DND-41 (cell line): Measurements from ENCODE around the gene TRIM4.

ENCODE experiments used
- ATAC-seq: fragments of 200-7000 bp; cut with Tn5 transposase; 3 replicates; pipeline ENCODE4 v1.9.1; 2021; ENCODE audit warnings: low read depth; ENCODE audit not compliant: insufficient read depth
- DNase-seq: peaks from one replicate; pipeline ENCODE4 v3.0.0-alpha.2; 2020
- H2AFZ ChIP-seq: 2 replicates; pipeline ENCODE4 v1.6.0; 2012; ENCODE audit warnings: low read depth, low read length
- H3K27ac ChIP-seq: 2 replicates; pipeline ENCODE4 v1.5.1; 2012; ENCODE audit warnings: low read length, inconsistent platforms
- H3K27me3 ChIP-seq: fragments of 200-600 bp; sonication (generic); 2 replicates; pipeline ENCODE4 v1.6.0; 2012; ENCODE audit warnings: low read length, mild to moderate bottlenecking, inconsistent platforms; ENCODE audit not compliant: insufficient read depth, poor library complexity
- H3K36me3 ChIP-seq: 2 replicates; pipeline ENCODE4 v1.5.1; 2012; ENCODE audit warnings: low read length, inconsistent platforms; ENCODE audit not compliant: insufficient read depth
- H3K4me1 ChIP-seq: 2 replicates; pipeline ENCODE4 v1.5.1; 2012; ENCODE audit warnings: mild to moderate bottlenecking, low read length; ENCODE audit not compliant: insufficient read depth
- H3K4me2 ChIP-seq: 2 replicates; pipeline ENCODE4 v1.6.0; 2012; ENCODE audit warnings: mild to moderate bottlenecking, moderate library complexity, low read length, inconsistent platforms; ENCODE audit not compliant: insufficient read depth
- H3K4me3 ChIP-seq, 2 experiments: fragments of 200-600 bp in 1 of 2; shearing (Covaris generic) in 1 of 2; 2 replicates each; pipeline ENCODE4 v1.5.1; 2012 to 2016; ENCODE audit warnings: inconsistent platforms in 2 of 2, low read length in 2 of 2, mild to moderate bottlenecking in 2 of 2, low read depth in 1 of 2, moderate library complexity in 1 of 2
- H3K79me2 ChIP-seq: 2 replicates; pipeline ENCODE4 v1.6.0; 2012; ENCODE audit warnings: low read length, inconsistent platforms; ENCODE audit not compliant: insufficient read depth
- H3K9ac ChIP-seq: 2 replicates; pipeline ENCODE4 v1.6.0; 2012; ENCODE audit warnings: low read depth, mild to moderate bottlenecking, inconsistent platforms, low read length, moderate library complexity
- H3K9me3 ChIP-seq: 2 replicates; pipeline ENCODE4 v1.5.1; 2012; ENCODE audit warnings: low read length, moderate library complexity, mild to moderate bottlenecking, inconsistent platforms; ENCODE audit not compliant: insufficient read depth, severe bottlenecking
- H4K20me1 ChIP-seq: 2 replicates; pipeline ENCODE4 v1.6.0; 2012; ENCODE audit warnings: low read length; ENCODE audit not compliant: insufficient read depth
- CTCF ChIP-seq: IDR thresholded peaks from 2 replicates; pipeline ENCODE4 v1.5.1; 2012; ENCODE audit warnings: borderline replicate concordance, low read length, moderate library complexity, mild to moderate bottlenecking; ENCODE audit not compliant: poor library complexity, severe bottlenecking; ENCODE audit errors: extremely low read depth
- EZH2 ChIP-seq: IDR thresholded peaks from 3 replicates; pipeline ENCODE4 v1.6.1; 2012; ENCODE audit warnings: borderline replicate concordance, low read depth, mild to moderate bottlenecking, moderate library complexity, low read length, inconsistent platforms; ENCODE audit not compliant: severe bottlenecking

Gene TRIM4

GRCh38 chr7:99947608-99948007 is 28.3 kb upstream of the TRIM4 start:
- H4K20me1 ChIP-seq: no peaks in the 10 kb centered on the region
- no peak for ATAC-seq
- no peaks in the 10 kb centered on the region for H3K36me3 ChIP-seq
- TF ChIP-seq CTCF (no peak), EZH2 (no peak)
- H3K9me3 ChIP-seq: no peaks in the 10 kb centered on the region
- DNase-seq: no peak
- H3K4me3 ChIP-seq: no peak overlapping the region
- H3K27me3 ChIP-seq: no peaks in the 10 kb centered on the region
- no peak overlapping the region for H3K9ac ChIP-seq
- H3K4me2 ChIP-seq: no peak overlapping the region
- peak overlapping the region; percentile 24; the same call in 1 of the 2 replicates for H2AFZ ChIP-seq
- no peak overlapping the region for H3K27ac ChIP-seq
- H3K79me2 ChIP-seq: no peaks in the 10 kb centered on the region
- no peaks in the 10 kb centered on the region for H3K4me1 ChIP-seq

GRCh38 chr7:99944497-99945070 is 25.3 kb upstream of the TRIM4 start:
- Histone ChIP-seq H3K9me3 (no peaks in the 10 kb centered on the region), H4K20me1 (no peaks in the 10 kb centered on the region), H3K9ac (no peak overlapping the region), H3K4me3 (no peak overlapping the region), H3K27me3 (no peaks in the 10 kb centered on the region), H3K36me3 (no peaks in the 10 kb centered on the region), H3K27ac (no peak overlapping the region), H3K79me2 (no peaks in the 10 kb centered on the region), H2AFZ (no peak overlapping the region), H3K4me2 (no peak overlapping the region), H3K4me1 (no peaks in the 10 kb centered on the region)
- ATAC-seq (no peak), DNase-seq (no peak)
- no peak for TF ChIP-seq EZH2
- no peak for TF ChIP-seq CTCF

- Histone ChIP-seq H3K4me1 (no peaks in the 10 kb centered on the region), H3K4me3 (no peak overlapping the region), H3K9ac (no peak overlapping the region), H3K27me3 (no peaks in the 10 kb centered on the region), H3K9me3 (peaks cover under 1% of the 10 kb centered on the region), H3K27ac (no peak overlapping the region), H3K79me2 (no peaks in the 10 kb centered on the region), H4K20me1 (no peaks in the 10 kb centered on the region), H3K36me3 (no peaks in the 10 kb centered on the region), H2AFZ (peak overlapping the region; percentile 29; the same call in 1 of the 2 replicates), H3K4me2 (no peak overlapping the region)
- ATAC-seq (no peak), DNase-seq (no peak)
- TF ChIP-seq EZH2: no peak
- TF ChIP-seq CTCF: no peak
Observed at GRCh38 chr7:99943641-99944496, 24.5 kb upstream of the TRIM4 start.
